ENCODE data around the gene SH3PXD2B.
"Not testable (repeated sequence)": the region's sequence is repeated elsewhere in the genome, so short reads cannot be mapped to it uniquely, and the experiment has no call there.

The SH3PXD2B gene

DNA sequence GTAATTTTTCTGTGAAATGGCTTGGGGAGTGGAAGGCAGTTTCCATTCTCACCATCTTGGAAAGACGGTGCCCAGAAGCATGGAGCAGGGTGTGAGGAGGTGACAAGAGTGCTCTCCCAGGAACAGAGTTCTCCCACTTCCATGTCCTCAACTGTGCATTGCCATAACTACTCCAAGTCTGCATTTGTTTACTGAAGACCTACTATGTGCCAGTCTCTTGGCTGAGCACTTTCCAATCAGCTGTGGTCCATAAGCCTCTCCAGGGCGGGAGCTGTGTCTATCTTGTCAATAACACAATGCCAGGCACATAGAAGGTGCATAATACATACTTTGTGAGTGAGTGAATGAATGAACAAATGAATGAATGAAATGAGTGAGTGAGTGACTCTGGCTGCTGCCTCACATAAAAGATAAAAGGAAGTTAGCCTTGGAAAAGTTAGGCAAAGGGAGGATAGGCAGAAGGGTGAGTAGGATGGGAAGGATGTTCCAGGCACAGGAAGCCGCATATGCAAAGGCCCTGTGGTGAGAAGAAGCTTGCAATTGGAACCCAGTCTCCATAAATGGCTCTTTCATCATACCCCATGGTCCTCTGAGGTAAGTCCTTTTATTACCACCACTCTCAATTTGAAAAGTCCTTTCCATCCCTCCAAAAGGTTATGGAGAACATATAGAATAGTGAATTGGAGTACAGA, 31.3 kb upstream of the SH3PXD2B start:
- no peak for DNase-seq

GRCh38 chr5:172484664-172485063, 30.3 kb upstream of the SH3PXD2B start:
- no peak for DNase-seq

GRCh38 chr5:172482156-172483020, 28.1 kb upstream of the SH3PXD2B start:
- DNase-seq = no peak

- no peak for DNase-seq
Measured at GRCh38 chr5:172481011-172481800, 26.9 kb upstream of the SH3PXD2B start.

DNA sequence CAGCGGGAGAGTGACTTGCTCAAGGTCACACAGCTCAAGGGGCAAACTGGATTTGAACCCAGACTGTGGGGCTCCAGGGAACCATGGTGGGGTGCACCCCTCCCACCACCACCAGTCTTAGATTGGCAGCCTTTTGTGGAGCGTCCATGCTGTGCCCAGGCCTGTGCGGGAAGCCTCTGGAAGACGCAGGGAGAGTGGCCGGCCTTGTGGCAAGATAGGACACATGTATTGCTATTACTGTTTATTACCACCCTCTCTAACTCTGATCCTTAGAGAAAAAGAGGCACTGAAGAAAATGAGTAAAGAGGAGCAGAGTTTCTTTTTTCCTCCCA, 25.4 kb upstream of the SH3PXD2B start:
- DNase-seq = no peak

DNA sequence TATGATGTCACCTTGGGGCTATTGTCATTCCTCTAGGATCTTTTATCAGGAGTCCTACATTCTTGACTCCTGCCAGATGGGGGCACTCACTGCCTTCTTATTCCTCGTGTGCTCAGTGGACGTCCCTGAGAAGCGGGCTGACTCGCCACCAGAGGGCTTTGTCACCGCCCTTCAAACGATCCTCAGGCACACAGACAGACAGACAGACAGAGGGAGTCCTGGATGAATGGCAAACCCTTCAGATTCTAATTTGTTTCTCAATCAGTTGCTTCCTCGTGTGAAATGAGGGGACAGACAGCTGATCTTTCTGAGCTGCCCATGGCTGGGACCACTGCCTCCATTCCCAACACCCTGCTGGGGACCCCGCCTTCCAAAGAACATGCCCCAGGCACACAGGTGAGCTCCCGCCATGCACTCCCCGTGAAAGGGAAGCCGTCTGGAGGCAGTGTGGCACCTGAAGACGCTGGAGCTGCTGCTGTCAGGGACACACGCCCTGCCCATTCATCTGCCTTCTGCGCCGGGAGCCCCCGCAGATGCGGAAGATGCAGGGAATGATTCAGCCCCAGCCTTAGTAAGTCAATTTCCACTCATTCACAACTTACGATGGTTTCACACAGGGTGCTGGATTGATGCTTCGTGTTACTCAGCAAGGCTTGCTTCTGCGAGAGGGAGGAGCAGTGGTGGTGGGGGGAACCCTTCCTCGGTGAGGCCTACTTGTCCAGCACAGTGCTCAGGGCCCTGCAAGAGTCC, 24.9 kb upstream of the SH3PXD2B start:
- peak; percentile 69 for DNase-seq

GRCh38 chr5:172478695-172479033, 24.3 kb upstream of the SH3PXD2B start:
- DNase-seq = not testable (repeated sequence)

- no peak for DNase-seq
Measured at GRCh38 chr5:172478256-172478655, 23.9 kb upstream of the SH3PXD2B start.

GRCh38 chr5:172477466-172477865, 23.1 kb upstream of the SH3PXD2B start:
- DNase-seq = no peak

DNA sequence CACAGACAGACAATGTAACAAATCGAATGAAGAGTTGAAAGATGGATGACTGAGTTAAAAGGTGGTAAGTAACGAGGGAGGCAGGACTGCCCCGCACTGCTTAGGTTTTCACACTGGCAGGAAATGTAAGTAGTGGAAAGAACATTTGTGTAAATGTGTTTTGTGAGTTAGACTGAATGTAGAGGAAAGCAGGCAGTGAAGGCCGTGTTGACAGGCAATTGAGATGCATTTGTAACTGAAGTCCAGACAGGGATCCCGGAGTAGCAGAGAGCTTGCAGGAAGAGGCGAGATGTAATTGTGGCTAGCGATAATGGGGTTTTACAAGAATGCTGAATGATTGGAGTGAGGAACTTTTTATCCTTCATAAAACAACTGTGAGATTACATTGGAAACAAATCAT, 20.0 kb upstream of the SH3PXD2B start:
- no peak for DNase-seq

- no peak for DNase-seq
Measured at GRCh38 chr5:172473427-172473826, 19.1 kb upstream of the SH3PXD2B start.

GRCh38 chr5:172469697-172470096, 15.4 kb upstream of the SH3PXD2B start:
- DNase-seq = no peak

- no peak for DNase-seq
Measured at GRCh38 chr5:172466062-172466461, 11.7 kb upstream of the SH3PXD2B start.

- no peak for DNase-seq
Measured at GRCh38 chr5:172463031-172463430, 8.7 kb upstream of the SH3PXD2B start.

- no peak for DNase-seq
Measured at GRCh38 chr5:172459783-172460165, 5.4 kb upstream of the SH3PXD2B start.

GRCh38 chr5:172458976-172459782, 4.9 kb upstream of the SH3PXD2B start:
- no peak for DNase-seq

DNA sequence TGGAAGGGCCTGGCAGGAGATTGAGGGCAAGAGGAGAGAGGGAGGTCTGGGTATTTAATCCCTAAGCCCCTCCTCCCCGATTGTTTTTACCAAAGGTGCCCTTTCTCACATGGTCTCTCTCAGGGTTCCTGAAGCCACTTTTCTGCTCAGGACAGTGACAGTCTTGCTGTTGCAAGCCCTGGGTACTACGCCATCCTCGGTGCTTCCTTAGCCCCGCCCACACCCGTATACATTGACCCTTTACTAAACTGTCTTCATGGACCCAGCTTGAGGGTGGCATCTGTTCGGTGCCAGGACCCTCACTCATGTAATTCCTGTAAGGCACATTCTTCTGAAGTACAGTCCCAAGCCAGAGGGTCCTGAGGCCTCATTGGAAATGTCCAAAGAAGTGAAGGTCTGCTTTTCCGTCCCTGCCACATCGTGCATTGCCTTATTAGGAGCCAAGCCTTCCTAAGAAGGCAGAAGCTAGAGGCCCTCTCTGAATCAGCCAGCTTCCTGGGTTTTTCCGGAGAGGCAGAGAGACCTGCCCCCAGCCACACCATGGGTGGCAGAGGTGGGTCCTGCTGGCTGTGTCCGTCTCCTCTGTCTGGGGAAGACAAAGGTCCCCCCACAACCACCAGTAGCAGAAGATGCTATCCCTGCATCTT, 1.9 kb upstream of the SH3PXD2B start:
- no peak for DNase-seq

DNA sequence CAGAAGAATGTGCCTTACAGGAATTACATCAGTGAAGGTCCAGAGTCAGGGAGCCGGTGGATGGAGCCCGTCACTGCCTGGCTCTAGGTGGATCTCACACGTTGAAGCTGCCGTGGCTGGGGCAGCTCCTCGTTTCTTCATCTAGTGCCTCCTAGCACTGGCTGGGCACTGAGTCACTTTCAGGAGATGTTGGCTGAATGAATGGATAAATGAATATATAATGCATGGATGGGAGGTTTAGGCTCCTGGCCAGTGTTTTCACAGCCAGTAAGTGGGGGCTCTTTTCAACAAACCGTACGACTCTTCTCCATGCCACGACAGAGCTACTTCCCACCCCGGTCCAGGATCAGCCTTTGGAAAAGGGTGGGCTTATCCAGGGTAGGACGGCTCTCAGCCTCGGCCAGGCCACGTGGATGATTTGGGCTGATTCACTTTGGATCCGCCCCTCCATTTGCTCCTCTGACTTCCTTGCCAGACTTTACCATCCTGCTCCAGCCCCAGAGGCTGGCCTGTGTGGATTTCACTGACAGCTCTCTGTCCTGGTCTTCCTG, 1.3 kb upstream of the SH3PXD2B start:
- DNase-seq = no peak

DNA sequence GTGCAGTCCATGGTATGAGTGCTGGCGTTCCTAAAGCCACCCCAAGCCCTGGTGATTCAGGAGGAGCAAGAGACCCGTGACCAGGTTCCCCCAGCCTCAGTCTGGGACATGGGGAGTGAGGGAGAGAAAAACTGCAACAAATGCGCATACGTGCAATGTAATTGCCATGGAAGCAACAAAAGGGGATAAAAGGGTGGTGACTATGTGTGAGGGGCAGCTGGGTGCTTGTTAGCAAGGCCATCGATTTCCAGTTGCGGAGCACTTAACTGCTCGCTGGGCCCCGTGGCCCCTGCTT, 709 bp upstream of the SH3PXD2B start:
- no peak for DNase-seq

DNA sequence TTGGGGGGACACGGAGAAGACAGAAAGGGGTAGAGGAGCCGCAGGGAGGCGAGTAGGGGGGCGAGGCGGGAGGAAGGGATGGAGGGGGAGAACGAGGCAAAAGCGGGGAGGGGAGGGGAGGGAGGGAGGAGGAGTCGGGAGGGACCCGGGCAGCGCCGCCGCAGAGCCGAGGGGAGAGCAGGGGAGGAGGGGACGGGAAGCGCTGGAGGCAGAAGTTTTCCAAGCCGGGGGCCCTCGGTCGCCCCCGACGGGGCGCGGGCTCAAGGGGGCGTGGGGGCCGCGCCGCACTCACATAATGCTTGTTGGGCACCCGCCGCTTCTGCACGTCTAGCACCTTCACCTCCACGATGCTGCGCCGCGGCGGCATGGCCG, 353 bp downstream of the SH3PXD2B start:
- DNase-seq = no peak

DNA sequence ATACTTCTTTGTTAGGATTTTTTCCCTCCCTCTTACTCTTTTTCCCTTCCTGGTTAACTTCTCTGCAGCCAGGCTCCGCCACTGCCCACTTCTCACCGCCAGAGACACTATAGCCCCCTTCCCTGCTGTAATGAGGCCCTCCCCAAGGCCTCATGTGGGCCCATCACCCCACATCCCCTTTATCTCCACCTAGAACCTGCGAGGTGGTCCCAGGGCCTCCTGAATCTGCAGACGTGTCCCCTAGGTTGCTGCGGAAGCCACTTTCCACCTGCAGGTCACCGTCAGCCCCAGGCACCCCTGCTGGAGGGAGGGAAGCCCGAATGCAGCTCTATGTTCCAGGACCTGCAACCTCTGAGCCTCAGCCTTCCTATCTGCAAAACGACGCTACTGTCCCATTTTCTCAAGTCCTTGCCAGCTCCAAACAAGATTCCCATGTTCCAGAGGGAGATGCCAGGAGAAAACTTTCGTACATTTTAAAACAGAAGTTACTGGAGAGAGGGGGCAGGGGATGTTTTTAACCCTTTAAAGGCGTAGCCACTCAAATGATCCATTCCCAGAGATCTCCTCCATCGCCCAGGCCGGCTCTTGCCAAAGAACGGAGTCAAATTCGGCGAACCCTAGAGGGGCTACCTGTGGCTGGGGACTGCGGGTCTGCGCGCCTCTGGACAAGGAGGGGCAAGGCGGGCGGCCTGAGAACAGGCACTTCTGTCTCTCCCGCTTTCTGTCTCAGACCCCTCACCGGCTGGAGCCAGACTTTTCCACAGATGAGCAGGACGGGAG, 929 bp downstream of the SH3PXD2B start:
- DNase-seq = no peak
